HepG2 (cell line): ENCODE measurements around the gene SERPINA3. TPM values are rescaled to one million over a fixed set of nuclear protein-coding genes. Genes with fewer than 3 reads are reported as not detected.

Experiments used
- EZH2 ChIP-seq: conservative IDR thresholded peaks from 2 replicates; pipeline ENCODE4 v1.6.1; 2012; ENCODE audit warnings: mild to moderate bottlenecking, low read depth, low read length, moderate library complexity
- MZF1 ChIP-seq: sonication (generic); formaldehyde crosslinking; IDR thresholded peaks from 2 replicates; pipeline ENCODE4 v1.8.1; 2023; ENCODE audit warnings: mild to moderate bottlenecking, missing genetic modification reagents, borderline replicate concordance
- SRY ChIP-seq: sonication (generic); formaldehyde crosslinking; IDR thresholded peaks from 2 replicates; pipeline ENCODE4 v1.8.0; 2022; ENCODE audit warnings: mild to moderate bottlenecking, missing genetic modification reagents
- ZNF12 ChIP-seq: sonication (generic); formaldehyde crosslinking; IDR thresholded peaks from 2 replicates; pipeline ENCODE4 v1.5.0; 2020; ENCODE audit warnings: missing genetic modification reagents
- ZNF468 ChIP-seq: sonication (generic); formaldehyde crosslinking; IDR thresholded peaks from 2 replicates; pipeline ENCODE4 v1.8.0; 2022; ENCODE audit warnings: mild to moderate bottlenecking, moderate library complexity, missing genetic modification reagents
- ZNF747 ChIP-seq: sonication (generic); formaldehyde crosslinking; IDR thresholded peaks from 2 replicates; pipeline ENCODE4 v1.8.1; 2023; ENCODE audit warnings: missing genetic modification reagents, mild to moderate bottlenecking, borderline replicate concordance
- polyA plus RNA-seq, 8 experiments: library from polyadenylated mRNA; depleted of rRNA in 3 of 8; stranded (reverse) in 7 of 8; unstranded in 1 of 8; fragments of >200 nt; fragmentation: Illumina TruSeq in 4 of 8; extraction: Trizol in 4 of 8; gene quantifications; 2 replicates each; pipeline versions ENCODE4 v1.2.1 to v1.2.3, GENCODE V29; 2011 to 2016; ENCODE audit warnings: low read depth in 4 of 8, missing spikeins in 1 of 8, mixed read lengths in 1 of 8; ENCODE audit not compliant: insufficient read depth in 1 of 8
- total RNA-seq, 5 experiments: library from RNA; depleted of rRNA; stranded (reverse); fragments of >200 nt; fragmentation: Illumina TruSeq; extraction: Trizol; gene quantifications; 2 replicates each; pipeline ENCODE4 v1.2.3, GENCODE V29; 2016; ENCODE audit warnings: low read depth in 1 of 5
- TF ChIP-seq, protein P1 (sequence below): sonication (generic); formaldehyde crosslinking; IDR thresholded peaks from 2 replicates; pipeline ENCODE4 v1.5.0; 2020; ENCODE audit warnings: missing genetic modification reagents
- TF ChIP-seq, protein P2 (sequence below): sonication (generic); formaldehyde crosslinking; IDR thresholded peaks from 2 replicates; pipeline ENCODE4 v1.4.0; 2020; ENCODE audit warnings: missing genetic modification reagents
- TF ChIP-seq, protein P3 (sequence below): sonication (generic); formaldehyde crosslinking; IDR thresholded peaks from 2 replicates; pipeline ENCODE4 v1.9.0; 2021; ENCODE audit warnings: missing genetic modification reagents, borderline replicate concordance
- TF ChIP-seq, protein P4 (sequence below): sonication (generic); formaldehyde crosslinking; IDR thresholded peaks from 2 replicates; pipeline ENCODE4 v1.9.0; 2021; ENCODE audit warnings: missing genetic modification reagents, mild to moderate bottlenecking, borderline replicate concordance
- TF ChIP-seq, protein P5 (sequence below): sonication (generic); formaldehyde crosslinking; IDR thresholded peaks from 2 replicates; pipeline ENCODE4 v1.4.0; 2020; ENCODE audit warnings: mild to moderate bottlenecking, low read depth, missing genetic modification reagents

Gene SERPINA3
- total and polyA plus RNA-seq, 2 of the 13 experiments (the other 11 are each of a cell fraction or from before 2014, with no cell fraction given) = 825 to 2,200 TPM

DNA sequence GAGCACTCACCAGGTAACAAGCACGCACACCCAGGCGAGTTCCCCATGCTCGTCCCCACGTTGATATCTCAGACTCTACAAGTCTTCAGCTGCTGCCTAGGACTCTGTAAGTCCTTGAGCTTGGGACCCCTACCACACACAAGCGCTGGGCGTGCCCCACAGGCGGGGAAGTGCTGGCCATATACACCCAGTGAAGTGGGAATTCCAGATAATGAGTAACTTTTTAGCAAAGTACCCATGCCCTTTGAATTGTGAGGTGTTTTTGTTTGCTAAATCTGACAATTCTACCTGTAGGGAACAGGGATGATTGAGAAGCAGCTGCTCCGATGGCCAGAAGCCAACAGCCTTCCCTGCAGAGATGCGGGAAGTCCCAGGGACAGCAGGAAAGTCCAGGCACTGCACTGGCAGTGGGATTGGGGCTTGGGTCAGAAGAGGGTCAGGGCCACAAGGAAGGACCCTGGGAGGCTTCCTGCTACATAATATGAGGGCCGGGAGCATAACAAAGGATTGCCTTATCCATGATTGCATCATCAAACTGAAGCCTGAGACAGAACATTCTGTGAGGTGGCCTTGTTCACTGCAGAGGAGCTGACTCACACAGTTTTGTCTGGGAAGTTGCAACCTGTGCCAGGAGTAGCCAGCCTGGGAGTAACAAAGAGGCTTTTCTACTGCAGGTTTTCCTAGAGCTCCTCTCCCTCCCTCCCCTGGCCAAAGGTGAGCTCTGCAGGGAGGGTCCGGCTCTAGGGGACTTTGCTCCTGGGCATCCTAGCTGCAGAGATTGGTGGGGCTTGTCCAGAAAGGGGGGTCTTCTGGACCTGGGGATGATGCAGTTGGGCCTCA, 13.2 kb upstream of the SERPINA3 start (continued):
- TF ChIP-seq, protein P1, sequence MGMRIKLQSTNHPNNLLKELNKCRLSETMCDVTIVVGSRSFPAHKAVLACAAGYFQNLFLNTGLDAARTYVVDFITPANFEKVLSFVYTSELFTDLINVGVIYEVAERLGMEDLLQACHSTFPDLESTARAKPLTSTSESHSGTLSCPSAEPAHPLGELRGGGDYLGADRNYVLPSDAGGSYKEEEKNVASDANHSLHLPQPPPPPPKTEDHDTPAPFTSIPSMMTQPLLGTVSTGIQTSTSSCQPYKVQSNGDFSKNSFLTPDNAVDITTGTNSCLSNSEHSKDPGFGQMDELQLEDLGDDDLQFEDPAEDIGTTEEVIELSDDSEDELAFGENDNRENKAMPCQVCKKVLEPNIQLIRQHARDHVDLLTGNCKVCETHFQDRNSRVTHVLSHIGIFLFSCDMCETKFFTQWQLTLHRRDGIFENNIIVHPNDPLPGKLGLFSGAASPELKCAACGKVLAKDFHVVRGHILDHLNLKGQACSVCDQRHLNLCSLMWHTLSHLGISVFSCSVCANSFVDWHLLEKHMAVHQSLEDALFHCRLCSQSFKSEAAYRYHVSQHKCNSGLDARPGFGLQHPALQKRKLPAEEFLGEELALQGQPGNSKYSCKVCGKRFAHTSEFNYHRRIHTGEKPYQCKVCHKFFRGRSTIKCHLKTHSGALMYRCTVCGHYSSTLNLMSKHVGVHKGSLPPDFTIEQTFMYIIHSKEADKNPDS = peak; percentile 98
- TF ChIP-seq EZH2 = no peak
- peak; percentile 89; the same call in 1 of the 2 replicates for TF ChIP-seq ZNF747 (CRISPR knock-in tag)
- TF ChIP-seq, protein P2, sequence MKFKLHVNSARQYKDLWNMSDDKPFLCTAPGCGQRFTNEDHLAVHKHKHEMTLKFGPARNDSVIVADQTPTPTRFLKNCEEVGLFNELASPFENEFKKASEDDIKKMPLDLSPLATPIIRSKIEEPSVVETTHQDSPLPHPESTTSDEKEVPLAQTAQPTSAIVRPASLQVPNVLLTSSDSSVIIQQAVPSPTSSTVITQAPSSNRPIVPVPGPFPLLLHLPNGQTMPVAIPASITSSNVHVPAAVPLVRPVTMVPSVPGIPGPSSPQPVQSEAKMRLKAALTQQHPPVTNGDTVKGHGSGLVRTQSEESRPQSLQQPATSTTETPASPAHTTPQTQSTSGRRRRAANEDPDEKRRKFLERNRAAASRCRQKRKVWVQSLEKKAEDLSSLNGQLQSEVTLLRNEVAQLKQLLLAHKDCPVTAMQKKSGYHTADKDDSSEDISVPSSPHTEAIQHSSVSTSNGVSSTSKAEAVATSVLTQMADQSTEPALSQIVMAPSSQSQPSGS (CRISPR knock-in tag) = peak; percentile 94
- 0 out of 2 replicates have a peak, but pooled peaks have one; percentile 83 for TF ChIP-seq SRY (CRISPR knock-in tag)
- TF ChIP-seq, protein P3, sequence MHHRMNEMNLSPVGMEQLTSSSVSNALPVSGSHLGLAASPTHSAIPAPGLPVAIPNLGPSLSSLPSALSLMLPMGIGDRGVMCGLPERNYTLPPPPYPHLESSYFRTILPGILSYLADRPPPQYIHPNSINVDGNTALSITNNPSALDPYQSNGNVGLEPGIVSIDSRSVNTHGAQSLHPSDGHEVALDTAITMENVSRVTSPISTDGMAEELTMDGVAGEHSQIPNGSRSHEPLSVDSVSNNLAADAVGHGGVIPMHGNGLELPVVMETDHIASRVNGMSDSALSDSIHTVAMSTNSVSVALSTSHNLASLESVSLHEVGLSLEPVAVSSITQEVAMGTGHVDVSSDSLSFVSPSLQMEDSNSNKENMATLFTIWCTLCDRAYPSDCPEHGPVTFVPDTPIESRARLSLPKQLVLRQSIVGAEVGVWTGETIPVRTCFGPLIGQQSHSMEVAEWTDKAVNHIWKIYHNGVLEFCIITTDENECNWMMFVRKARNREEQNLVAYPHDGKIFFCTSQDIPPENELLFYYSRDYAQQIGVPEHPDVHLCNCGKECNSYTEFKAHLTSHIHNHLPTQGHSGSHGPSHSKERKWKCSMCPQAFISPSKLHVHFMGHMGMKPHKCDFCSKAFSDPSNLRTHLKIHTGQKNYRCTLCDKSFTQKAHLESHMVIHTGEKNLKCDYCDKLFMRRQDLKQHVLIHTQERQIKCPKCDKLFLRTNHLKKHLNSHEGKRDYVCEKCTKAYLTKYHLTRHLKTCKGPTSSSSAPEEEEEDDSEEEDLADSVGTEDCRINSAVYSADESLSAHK (CRISPR knock-in tag) = no peak
- TF ChIP-seq, protein P4, sequence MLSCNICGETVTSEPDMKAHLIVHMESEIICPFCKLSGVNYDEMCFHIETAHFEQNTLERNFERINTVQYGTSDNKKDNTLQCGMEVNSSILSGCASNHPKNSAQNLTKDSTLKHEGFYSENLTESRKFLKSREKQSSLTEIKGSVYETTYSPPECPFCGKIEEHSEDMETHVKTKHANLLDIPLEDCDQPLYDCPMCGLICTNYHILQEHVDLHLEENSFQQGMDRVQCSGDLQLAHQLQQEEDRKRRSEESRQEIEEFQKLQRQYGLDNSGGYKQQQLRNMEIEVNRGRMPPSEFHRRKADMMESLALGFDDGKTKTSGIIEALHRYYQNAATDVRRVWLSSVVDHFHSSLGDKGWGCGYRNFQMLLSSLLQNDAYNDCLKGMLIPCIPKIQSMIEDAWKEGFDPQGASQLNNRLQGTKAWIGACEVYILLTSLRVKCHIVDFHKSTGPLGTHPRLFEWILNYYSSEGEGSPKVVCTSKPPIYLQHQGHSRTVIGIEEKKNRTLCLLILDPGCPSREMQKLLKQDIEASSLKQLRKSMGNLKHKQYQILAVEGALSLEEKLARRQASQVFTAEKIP (CRISPR knock-in tag) = no peak
- TF ChIP-seq ZNF12 (CRISPR knock-in tag) = peak; percentile 45; the same call in 1 of the 2 replicates
- TF ChIP-seq ZNF468 (CRISPR knock-in tag) = no peak
- TF ChIP-seq, protein P5, sequence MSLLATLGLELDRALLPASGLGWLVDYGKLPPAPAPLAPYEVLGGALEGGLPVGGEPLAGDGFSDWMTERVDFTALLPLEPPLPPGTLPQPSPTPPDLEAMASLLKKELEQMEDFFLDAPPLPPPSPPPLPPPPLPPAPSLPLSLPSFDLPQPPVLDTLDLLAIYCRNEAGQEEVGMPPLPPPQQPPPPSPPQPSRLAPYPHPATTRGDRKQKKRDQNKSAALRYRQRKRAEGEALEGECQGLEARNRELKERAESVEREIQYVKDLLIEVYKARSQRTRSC = no peak
- no peak for TF ChIP-seq MZF1 (CRISPR knock-in tag)
